Fibroblast of the aortic adventitia (primary cell): ENCODE data around the gene NFYC. TPM values are rescaled to one million over a fixed set of nuclear protein-coding genes. Genes with fewer than 3 reads are reported as not detected.
A peak's percentile ranks its signal among the peaks of the same experiment; 100 is the strongest.

Experiments used
- DNase-seq: peaks from one replicate; pipeline ENCODE4 v3.0.0-alpha.2; 2010; ENCODE audit warnings: low read depth
- H3K4me3 ChIP-seq: 2 replicates; pipeline ENCODE4 v1.5.1; 2011; ENCODE audit warnings: low read depth, mild to moderate bottlenecking, control low read depth, low read length, moderate library complexity
- CTCF ChIP-seq: IDR thresholded peaks from 2 replicates; pipeline ENCODE4 v1.5.1; 2011; ENCODE audit warnings: mild to moderate bottlenecking, low read length, control low read depth, inconsistent platforms; ENCODE audit not compliant: insufficient read depth
- total RNA-seq: library from RNA; depleted of rRNA; stranded (reverse); fragments of >200 nt; gene quantifications from 2 replicates; pipeline ENCODE4 v1.2.3, GENCODE V29; 2012; ENCODE audit warnings: low replicate concordance

NFYC gene
- total RNA-seq, 1 donor = 23.1 TPM

- no peak for TF ChIP-seq CTCF
- no peak overlapping the region for H3K4me3 ChIP-seq
Observed at GRCh38 chr1:40734882-40735628, 43.6 kb downstream of the NFYC start.

GRCh38 chr1:40736085-40736531, 44.6 kb downstream of the NFYC start:
- no peak for TF ChIP-seq CTCF
- DNase-seq = peak; percentile 58

More at GRCh38 chr1:40734882-40735628, 43.6 kb downstream of the NFYC start:
- DNase-seq = no peak

GRCh38 chr1:40738831-40739230, 47.3 kb downstream of the NFYC start:
- H3K4me3 ChIP-seq = no peak overlapping the region
- DNase-seq = no peak
- no peak for TF ChIP-seq CTCF

More at GRCh38 chr1:40736085-40736531, 44.6 kb downstream of the NFYC start:
- no peak overlapping the region for H3K4me3 ChIP-seq

GRCh38 chr1:40739455-40740008, 48.0 kb downstream of the NFYC start:
- no peak for DNase-seq
- H3K4me3 ChIP-seq = no peak overlapping the region
- no peak for TF ChIP-seq CTCF

- DNase-seq = no peak
- no peak for TF ChIP-seq CTCF
Observed at GRCh38 chr1:40740039-40740996, 48.8 kb downstream of the NFYC start.

GRCh38 chr1:40740997-40741736, 49.7 kb downstream of the NFYC start:
- TF ChIP-seq CTCF = no peak

More at GRCh38 chr1:40740039-40740996, 48.8 kb downstream of the NFYC start:
- H3K4me3 ChIP-seq = no peak overlapping the region

More at GRCh38 chr1:40740997-40741736, 49.7 kb downstream of the NFYC start:
- DNase-seq = no peak
- no peak overlapping the region for H3K4me3 ChIP-seq
